ENCODE measurements around the gene PITPNC1.

GRCh38 chr17:67515490-67516083, 138.5 kb downstream of the PITPNC1 start:
- no peak for TF ChIP-seq CTCF (IDR thresholded peaks at IDR 0.05)
- TF ChIP-seq POLR2A (IDR thresholded peaks at IDR 0.05): no peak

Measured in esophagus squamous epithelium (tissue), 4 donors.